Fibroblast of mammary gland (primary cell): Measurements from ENCODE around the gene NUDC.

Experiments used
- DNase-seq: peaks from one replicate; pipeline ENCODE4 v3.0.0-alpha.2; 2010; ENCODE audit warnings: low read depth
- H3K4me3 ChIP-seq: 2 replicates; pipeline ENCODE4 v1.5.1; 2011; ENCODE audit warnings: low read depth, mild to moderate bottlenecking, low read length, moderate library complexity; ENCODE audit not compliant: control insufficient read depth
- TF ChIP-seq, protein P1 (sequence below): conservative IDR thresholded peaks from 2 replicates; pipeline ENCODE4 v1.5.1; 2011; ENCODE audit warnings: low read depth, low read length, inconsistent platforms; ENCODE audit not compliant: control insufficient read depth, insufficient read depth

The NUDC gene

DNA sequence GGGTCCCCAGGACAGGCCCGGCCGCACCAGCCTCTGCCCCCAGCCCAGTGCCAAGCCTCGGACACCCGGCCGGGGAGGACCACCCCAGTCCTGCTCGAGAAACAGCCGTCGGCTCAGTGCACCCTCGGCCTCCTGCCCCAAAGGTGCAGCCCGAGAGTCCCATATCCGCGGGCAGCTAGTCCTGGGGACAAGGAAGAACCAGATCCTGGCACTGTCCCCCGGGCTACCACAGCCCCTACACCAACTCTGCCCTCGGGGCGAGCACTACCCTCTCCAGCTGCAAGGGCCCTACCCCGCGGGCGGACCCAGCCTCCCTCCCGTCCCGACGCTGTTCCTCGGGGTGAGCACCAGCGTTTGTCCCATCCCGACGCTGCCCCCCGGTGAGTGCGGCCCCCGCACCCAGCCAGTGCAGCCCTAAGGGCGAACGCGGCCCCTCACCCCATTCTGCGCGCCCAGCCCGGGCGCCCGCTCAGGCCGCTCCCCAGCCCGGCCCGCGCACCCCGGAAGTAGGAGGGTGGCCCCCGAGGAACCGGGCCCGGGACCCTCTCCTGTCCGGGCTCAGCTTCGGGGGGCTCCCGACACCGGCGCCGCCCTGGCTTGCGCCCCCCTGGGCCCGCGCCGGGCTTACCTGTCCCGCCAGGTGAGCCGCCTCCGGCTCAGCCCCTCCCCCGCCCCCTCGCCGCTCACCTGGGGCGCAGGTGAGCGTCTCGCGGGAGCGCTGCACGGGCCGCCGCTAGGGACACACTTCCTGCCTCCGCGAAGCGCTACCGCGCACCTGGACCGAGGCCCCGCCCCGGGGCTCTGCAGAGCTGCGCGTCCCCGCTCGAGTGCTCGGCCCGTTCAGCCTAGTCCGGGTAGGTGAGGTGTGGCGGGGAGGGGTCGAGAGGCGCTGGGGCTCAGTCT, 38.4 kb downstream of the NUDC start, which contains the start of gene KDF1:
KDF1 (minus strand) TSS at position 747 of the 903 bp plus-strand sequence. CDS start 8,088 bp downstream, outside the sequence.
- H3K4me3 ChIP-seq = peak within 1 kb of the TSS; percentile 36
- DNase-seq = no peak
- TF ChIP-seq, protein P1, sequence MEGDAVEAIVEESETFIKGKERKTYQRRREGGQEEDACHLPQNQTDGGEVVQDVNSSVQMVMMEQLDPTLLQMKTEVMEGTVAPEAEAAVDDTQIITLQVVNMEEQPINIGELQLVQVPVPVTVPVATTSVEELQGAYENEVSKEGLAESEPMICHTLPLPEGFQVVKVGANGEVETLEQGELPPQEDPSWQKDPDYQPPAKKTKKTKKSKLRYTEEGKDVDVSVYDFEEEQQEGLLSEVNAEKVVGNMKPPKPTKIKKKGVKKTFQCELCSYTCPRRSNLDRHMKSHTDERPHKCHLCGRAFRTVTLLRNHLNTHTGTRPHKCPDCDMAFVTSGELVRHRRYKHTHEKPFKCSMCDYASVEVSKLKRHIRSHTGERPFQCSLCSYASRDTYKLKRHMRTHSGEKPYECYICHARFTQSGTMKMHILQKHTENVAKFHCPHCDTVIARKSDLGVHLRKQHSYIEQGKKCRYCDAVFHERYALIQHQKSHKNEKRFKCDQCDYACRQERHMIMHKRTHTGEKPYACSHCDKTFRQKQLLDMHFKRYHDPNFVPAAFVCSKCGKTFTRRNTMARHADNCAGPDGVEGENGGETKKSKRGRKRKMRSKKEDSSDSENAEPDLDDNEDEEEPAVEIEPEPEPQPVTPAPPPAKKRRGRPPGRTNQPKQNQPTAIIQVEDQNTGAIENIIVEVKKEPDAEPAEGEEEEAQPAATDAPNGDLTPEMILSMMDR = no peak

DNA sequence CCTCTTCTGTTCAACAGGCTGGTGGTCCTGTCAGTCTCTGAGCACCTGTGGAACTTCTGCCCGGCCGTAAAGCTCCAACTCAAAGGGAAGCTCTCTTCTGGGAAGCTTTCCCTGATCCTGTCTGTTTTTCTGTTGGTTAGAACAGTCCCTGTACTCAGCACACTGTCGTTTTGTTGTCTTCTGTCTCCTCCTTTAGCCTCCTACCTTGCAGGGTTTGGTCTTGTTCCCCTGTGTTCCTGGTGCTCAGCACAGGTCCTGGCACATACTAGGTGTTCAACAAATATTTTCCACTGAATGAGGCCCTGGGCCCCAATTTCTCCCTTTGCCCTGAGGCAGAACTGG, 39.1 kb downstream of the NUDC start:
- no peak overlapping the region for H3K4me3 ChIP-seq
- TF ChIP-seq, protein P1 = no peak
- no peak for DNase-seq

DNA sequence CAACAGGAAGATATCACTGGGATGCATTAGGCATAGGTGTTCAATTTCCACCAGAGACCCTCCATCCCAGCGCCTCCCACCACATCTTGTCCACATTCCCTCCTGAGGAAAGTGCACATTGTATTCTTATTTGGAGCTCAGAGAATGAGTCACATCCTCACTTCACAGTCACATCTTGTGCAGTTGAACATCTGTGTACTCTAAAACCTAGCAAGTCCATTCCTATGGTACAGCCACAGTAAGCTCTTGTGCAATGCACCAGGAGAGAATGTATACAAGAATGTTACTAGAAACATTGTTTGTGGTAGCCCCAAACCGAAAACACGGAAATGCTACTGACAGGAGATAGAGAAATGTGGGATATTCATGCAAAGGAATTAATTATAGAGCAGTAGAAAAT, 40.3 kb downstream of the NUDC start:
- DNase-seq = peak; percentile 97
- no peak overlapping the region for H3K4me3 ChIP-seq
- TF ChIP-seq, protein P1 = no peak

DNA sequence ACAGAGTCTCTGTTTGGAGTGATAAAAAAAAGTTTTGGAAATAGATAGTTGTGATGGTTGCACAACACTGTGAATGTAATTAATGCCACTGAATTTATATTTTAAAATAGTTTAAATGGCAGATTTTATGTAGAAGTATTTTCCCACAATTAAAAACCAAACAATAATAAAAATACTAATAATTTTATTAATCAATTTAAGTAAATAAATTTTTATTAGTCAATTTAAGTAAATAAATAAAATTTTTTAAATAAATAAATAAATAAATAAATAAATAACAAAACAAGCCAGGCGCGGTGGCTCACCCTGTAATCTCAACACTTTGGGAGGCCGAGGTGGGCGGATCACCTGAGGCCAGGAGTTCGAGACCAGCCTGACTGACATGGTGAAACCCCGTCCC, 43.7 kb downstream of the NUDC start:
- DNase-seq = no peak
- H3K4me3 ChIP-seq = no peak overlapping the region
- TF ChIP-seq, protein P1 = no peak

DNA sequence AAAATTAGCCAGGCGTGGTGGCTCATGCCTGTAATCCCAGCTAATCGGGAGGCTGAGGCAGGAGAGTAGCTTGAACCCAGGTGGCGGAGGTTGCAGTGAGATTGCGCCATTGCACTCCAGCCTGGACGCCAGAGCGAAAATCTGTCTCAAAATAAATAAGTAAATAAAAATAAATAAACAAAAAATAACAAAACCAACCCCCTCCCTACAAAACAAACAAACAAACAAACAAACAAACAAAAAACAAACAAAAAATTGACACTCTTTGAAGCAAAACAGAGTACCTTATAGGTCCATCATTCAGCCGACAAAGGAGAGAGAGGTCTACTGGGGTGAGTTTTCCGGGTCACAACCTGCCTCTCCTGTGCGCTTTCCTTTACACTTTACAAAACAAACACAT, 44.1 kb downstream of the NUDC start:
- TF ChIP-seq, protein P1 = no peak
- no peak overlapping the region for H3K4me3 ChIP-seq
- DNase-seq = no peak

DNA sequence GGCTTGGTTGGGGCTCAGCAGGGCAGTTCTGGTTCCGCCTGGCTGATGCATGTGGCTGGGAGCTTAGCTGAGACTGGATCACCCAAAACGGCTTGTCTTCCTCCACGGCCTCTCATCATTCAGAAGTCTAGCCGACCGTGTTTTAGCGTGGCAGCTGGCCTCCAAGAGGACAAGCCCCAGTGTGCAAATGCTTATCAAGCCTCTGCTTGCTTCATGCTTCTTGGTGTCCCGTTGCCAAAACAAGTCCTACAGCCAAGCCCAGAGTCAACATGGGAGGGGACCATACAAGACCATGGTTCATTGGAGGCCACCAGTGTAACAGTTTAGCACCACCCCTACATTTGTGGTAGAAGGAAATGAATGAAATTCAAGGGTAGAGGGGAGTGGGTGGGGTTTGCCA, 49.3 kb downstream of the NUDC start:
- TF ChIP-seq, protein P1 = no peak
- H3K4me3 ChIP-seq = no peak overlapping the region
- no peak for DNase-seq
